Endometrium (tissue), 2 donors: Measurements from ENCODE around the gene CYB5D1.
A peak's percentile ranks its signal among the peaks of the same experiment; 100 is the strongest.

Source experiments
- FAIRE-seq: peaks from 2 replicates; lab custom pipeline; 2012; peaks lifted over from hg19 to GRCh38; lab: Jason Lieb, UNC
- donor health status: control.
- donor health status: control.

Gene CYB5D1

GRCh38 chr17:7844292-7845154 lies 13.3 kb upstream of the CYB5D1 start:
- peak; percentile 88 for FAIRE-seq

DNA sequence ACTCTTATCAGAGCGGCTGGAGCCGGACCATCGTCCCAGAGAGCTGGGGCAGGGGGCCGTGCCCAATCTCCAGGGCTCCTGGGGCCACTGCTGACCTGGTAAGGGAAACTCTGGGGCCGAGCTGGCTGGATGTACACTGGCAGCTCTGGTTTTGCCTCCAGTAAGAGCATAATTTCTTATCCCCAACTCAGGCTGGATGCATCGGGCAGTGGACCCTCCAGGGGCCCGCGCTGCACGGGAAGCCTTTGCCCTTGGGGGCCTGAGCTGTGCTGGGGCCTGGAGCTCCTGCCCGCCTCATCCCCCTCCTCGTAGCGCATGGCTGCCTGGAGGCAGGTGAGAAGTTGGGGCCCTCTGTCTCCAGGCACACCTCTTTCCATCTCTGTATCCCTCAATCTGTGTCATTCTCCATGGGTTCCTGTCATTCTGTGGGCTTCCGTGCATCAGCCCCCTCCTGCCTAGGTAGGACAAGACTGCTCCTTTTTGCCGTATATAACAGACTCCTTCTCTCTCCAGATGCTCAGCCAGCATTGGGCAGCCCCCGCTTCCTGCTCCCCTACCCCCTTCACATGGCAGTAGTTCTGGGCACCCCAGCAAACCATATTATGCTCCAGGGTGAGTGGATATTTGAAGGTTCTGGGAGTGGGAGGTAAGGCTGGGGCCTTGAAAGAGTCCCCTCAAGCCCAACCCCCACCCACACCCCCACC lies 12.3 kb upstream of the CYB5D1 start:
- FAIRE-seq, result no peak

- no peak for FAIRE-seq
These were observed 11.6 kb upstream of the CYB5D1 start for GRCh38 chr17:7846063-7846735.

DNA sequence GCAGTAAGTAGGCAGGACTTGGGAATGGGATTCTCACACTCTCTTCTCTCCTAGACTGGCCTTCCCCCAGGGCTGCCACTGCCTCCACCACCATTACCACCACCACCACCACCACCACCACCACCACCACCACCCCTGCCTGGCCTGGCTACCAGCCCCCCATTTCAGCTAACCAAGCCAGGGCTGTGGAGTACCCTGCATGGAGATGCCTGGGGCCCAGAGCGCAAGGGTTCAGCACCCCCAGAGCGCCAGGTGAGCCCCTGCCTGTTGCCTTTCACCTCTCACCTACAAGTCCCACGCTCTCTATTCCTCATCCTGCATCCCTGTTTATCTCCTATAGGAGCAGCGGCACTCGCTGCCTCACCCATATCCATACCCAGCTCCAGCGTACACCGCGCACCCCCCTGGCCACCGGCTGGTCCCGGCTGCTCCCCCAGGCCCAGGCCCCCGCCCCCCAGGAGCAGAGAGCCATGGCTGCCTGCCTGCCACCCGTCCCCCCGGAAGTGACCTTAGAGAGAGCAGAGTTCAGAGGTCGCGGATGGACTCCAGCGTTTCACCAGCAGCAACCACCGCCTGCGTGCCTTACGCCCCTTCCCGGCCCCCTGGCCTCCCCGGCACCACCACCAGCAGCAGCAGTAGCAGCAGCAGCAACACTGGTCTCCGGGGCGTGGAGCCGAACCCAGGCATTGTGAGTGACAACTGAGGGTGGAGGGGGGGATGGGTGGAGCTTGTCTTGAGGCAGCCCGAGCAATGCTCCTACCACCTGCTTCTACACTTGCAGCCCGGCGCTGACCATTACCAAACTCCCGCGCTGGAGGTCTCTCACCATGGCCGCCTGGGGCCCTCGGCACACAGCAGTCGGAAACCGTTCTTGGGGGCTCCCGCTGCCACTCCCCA lies 10.8 kb upstream of the CYB5D1 start:
- FAIRE-seq, result no peak

GRCh38 chr17:7848131-7848579 lies 9.6 kb upstream of the CYB5D1 start:
- FAIRE-seq, result no peak

DNA sequence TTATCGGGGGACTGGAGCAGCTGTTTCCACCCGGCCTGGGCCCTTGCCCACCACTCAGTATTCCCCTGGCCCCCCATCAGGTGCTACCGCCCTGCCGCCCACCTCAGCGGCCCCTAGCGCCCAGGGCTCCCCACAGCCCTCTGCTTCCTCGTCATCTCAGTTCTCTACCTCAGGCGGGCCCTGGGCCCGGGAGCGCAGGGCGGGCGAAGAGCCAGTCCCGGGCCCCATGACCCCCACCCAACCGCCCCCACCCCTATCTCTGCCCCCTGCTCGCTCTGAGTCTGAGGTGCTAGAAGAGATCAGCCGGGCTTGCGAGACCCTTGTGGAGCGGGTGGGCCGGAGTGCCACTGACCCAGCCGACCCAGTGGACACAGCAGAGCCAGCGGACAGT lies 9.1 kb upstream of the CYB5D1 start:
- FAIRE-seq, result no peak

- no peak for FAIRE-seq
These were observed 8.6 kb upstream of the CYB5D1 start for GRCh38 chr17:7849130-7849750.

DNA sequence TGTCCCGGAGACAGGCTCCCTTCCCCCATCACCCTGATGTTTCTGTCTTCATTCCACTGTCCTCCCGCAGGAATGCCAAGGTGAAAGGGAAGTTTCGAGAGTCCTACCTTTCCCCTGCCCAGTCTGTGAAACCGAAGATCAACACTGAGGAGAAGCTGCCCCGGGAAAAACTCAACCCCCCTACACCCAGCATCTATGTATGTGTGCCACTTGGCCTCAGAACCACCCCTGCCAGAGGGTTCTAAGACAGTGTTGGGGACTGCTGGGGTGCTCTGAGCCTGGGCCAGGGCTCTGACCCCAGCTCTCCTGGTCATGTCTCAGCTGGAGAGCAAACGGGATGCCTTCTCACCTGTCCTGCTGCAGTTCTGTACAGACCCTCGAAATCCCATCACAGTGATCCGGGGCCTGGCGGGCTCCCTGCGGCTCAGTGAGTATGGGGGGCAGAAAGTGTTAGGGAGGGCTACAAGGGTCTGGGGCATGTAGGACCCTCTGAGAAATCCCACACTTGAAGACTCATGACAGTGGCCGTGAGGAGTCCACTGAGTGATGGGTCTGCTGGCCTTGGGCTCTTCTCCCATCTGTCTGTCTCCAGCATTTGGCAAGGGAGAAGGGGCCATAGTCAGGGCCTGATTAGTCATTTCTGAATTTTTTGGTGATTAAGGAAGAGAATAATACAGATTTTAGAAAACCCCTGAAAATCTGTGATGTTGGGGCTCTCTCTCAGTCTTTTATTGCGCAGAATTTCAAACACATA lies 7.9 kb upstream of the CYB5D1 start:
- no peak for FAIRE-seq

DNA sequence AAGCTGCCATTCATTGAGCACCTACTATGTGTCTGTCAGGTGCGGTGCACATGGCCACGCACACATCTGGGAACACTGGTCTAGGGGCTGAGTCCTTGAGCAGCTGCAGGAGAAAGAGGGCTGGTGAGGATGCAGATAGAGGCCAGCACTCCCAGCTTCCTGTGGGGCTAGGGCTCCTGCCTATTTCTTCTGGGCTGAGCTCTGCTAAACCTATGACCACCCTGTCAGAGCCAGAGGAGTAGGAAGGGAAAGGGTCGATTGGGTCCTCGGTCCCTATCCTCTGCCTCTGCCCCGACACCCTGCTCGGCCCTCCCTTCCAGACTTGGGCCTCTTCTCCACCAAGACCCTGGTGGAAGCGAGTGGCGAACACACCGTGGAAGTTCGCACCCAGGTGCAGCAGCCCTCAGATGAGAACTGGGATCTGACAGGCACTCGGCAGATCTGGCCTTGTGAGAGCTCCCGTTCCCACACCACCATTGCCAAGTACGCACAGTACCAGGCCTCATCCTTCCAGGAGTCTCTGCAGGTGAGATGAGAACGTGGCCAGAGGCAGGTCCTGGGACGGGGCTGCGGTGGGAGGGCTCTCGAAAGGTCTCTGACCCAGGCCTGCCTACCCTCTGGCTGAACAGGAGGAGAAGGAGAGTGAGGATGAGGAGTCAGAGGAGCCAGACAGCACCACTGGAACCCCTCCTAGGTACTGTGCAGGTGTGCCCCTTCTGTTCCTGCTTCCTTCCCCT lies 6.9 kb upstream of the CYB5D1 start:
- FAIRE-seq, result no peak

- FAIRE-seq, result peak; percentile 87
These were observed 6.2 kb upstream of the CYB5D1 start for GRCh38 chr17:7851438-7852261.

GRCh38 chr17:7852262-7852670 lies 5.5 kb upstream of the CYB5D1 start:
- no peak for FAIRE-seq

DNA sequence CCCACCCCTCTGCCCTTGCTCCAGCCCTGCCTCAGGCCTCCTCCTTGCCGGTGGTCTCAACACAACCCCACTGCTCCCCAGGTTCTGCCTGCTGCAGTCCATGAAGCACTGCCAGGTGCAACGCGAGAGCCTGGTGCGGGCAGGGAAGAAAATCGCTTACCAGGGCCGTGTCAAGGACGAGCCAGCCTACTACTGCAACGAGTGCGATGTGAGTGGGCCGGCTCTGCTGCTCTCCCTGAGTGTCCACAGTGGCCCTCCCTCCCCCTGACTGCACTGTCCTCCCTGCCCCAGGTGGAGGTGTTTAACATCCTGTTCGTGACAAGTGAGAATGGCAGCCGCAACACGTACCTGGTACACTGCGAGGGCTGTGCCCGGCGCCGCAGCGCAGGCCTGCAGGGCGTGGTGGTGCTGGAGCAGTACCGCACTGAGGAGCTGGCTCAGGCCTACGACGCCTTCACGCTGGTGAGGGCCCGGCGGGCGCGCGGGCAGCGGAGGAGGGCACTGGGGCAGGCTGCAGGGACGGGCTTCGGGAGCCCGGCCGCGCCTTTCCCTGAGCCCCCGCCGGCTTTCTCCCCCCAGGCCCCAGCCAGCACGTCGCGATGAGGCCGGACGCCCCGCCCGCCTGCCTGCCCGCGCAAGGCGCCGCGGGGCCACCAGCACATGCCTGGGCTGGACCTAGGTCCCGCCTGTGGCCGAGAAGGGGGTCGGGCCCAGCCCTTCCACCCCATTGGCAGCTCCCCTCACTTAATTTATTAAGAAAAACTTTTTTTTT lies 4.7 kb upstream of the CYB5D1 start:
- no peak for FAIRE-seq

DNA sequence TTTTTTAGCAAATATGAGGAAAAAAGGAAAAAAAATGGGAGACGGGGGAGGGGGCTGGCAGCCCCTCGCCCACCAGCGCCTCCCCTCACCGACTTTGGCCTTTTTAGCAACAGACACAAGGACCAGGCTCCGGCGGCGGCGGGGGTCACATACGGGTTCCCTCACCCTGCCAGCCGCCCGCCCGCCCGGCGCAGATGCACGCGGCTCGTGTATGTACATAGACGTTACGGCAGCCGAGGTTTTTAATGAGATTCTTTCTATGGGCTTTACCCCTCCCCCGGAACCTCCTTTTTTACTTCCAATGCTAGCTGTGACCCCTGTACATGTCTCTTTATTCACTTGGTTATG lies 4.1 kb upstream of the CYB5D1 start:
- no peak for FAIRE-seq

GRCh38 chr17:7854078-7854777 lies 3.6 kb upstream of the CYB5D1 start:
- FAIRE-seq, result no peak

GRCh38 chr17:7854851-7855659 lies 2.7 kb upstream of the CYB5D1 start, which contains the start of gene TMEM88:
Gene TMEM88 (plus strand): TSS chr17:7855066. CDS start chr17:7855075, 9 bp downstream.
- FAIRE-seq, result no peak

GRCh38 chr17:7855660-7856010 lies 2.2 kb upstream of the CYB5D1 start:
- no peak for FAIRE-seq
